H1 (cell line): ENCODE measurements around the gene LTBP1. TPM values are rescaled to one million over a fixed set of nuclear protein-coding genes. Genes with fewer than 3 reads are reported as not detected.

ENCODE experiments used
- CTCF ChIA-PET: fragments of 300-600 bp; sonication (Branson Sonifier 250); formaldehyde crosslinking; loops from one replicate; lab custom pipeline; 2021; ENCODE audit not compliant: partially characterized antibody; lab: Charles Lee
- POLR2A ChIA-PET: fragments of 300-600 bp; sonication (Branson Sonifier 250); formaldehyde crosslinking; loops from one replicate; lab custom pipeline; 2021; ENCODE audit warnings: inconsistent platforms; ENCODE audit not compliant: partially characterized antibody; lab: Charles Lee
- DNase-seq, 2 experiments: peaks; one replicate each; pipeline versions ENCODE4 v3.0.0 to v3.0.0-alpha.2; 2010 to 2022; ENCODE audit warnings: low spot score in 2 of 2, low read depth in 1 of 2, mixed read lengths in 1 of 2
- FAIRE-seq: peaks from 2 replicates; lab custom pipeline; 2011; peaks lifted over from hg19 to GRCh38; lab: Jason Lieb, UNC
- H2AFZ ChIP-seq: 2 replicates; pipeline ENCODE4 v1.8.1; 2012; ENCODE audit warnings: low read length, inconsistent platforms
- H2AK5ac ChIP-seq: 2 replicates; pipeline ENCODE4 v1.6.1; 2013; ENCODE audit warnings: low read depth, low read length
- H2BK120ac ChIP-seq: replicated peaks from 2 replicates; pipeline ENCODE3; 2013; ENCODE audit warnings: low read depth, low read length, inconsistent platforms
- H2BK12ac ChIP-seq: 2 replicates; pipeline ENCODE4 v1.6.1; 2013; ENCODE audit warnings: low read depth, low read length
- H2BK15ac ChIP-seq: 2 replicates; pipeline ENCODE4 v1.6.1; 2013; ENCODE audit warnings: low read length
- H2BK20ac ChIP-seq: 2 replicates; pipeline ENCODE4 v1.6.1; 2013; ENCODE audit warnings: low read length
- H2BK5ac ChIP-seq: 2 replicates; pipeline ENCODE4 v1.6.1; 2013; ENCODE audit warnings: low read depth, low read length
- H3K14ac ChIP-seq: 2 replicates; pipeline ENCODE4 v1.6.1; 2013; ENCODE audit warnings: inconsistent platforms; ENCODE audit not compliant: insufficient read length
- H3K18ac ChIP-seq: 2 replicates; pipeline ENCODE4 v1.6.1; 2013; ENCODE audit warnings: low read length; ENCODE audit errors: extremely low read depth
- H3K23ac ChIP-seq: 2 replicates; pipeline ENCODE4 v1.6.1; 2013; ENCODE audit warnings: inconsistent platforms; ENCODE audit not compliant: insufficient read length
- H3K23me2 ChIP-seq: 2 replicates; pipeline ENCODE4 v1.6.1; 2013; ENCODE audit warnings: low read depth, low read length
- H3K27ac ChIP-seq: 2 replicates; pipeline ENCODE4 v1.6.1; 2011; ENCODE audit warnings: low read depth, low read length, inconsistent platforms
- H3K27me3 ChIP-seq, 4 experiments: replicated peaks in 1 of 4; 1 replicate in 1 of 4; 2 replicates in 3 of 4; pipeline versions ENCODE4 v1.6.1 to v1.8.1; 2011 to 2013; ENCODE audit warnings: low read length in 3 of 4, mild to moderate bottlenecking in 3 of 4, inconsistent platforms in 2 of 4, mixed read lengths in 2 of 4, moderate library complexity in 1 of 4; ENCODE audit not compliant: control insufficient read depth in 3 of 4, insufficient read depth in 3 of 4; ENCODE audit errors: extremely low read depth in 1 of 4
- H3K36me3 ChIP-seq, 4 experiments: 2 replicates each; pipeline versions ENCODE4 v1.6.1 to v1.8.1; 2011 to 2013; ENCODE audit warnings: mild to moderate bottlenecking in 4 of 4, low read length in 3 of 4, moderate library complexity in 2 of 4, control low read depth in 1 of 4, inconsistent platforms in 1 of 4; ENCODE audit not compliant: insufficient read depth in 4 of 4, control insufficient read depth in 2 of 4
- H3K4ac ChIP-seq: replicated peaks from 2 replicates; pipeline ENCODE3; 2013; ENCODE audit warnings: low read length, low read depth, mixed read lengths, inconsistent platforms; ENCODE audit not compliant: insufficient read length
- H3K4me1 ChIP-seq, 4 experiments: replicated peaks in 1 of 4; 1 replicate in 1 of 4; 2 replicates in 3 of 4; pipeline versions ENCODE4 v1.6.1 to v1.8.1; 2011 to 2013; ENCODE audit warnings: low read length in 3 of 4, inconsistent platforms in 2 of 4, mixed read lengths in 1 of 4; ENCODE audit not compliant: insufficient read depth in 4 of 4, control insufficient read depth in 3 of 4
- H3K4me2 ChIP-seq, 2 experiments: 2 replicates each; pipeline versions ENCODE4 v1.6.1 to v1.8.1; 2011 to 2013; ENCODE audit warnings: low read depth in 2 of 2, low read length in 2 of 2, control low read depth in 1 of 2, inconsistent platforms in 1 of 2, mild to moderate bottlenecking in 1 of 2; ENCODE audit not compliant: insufficient read depth in 1 of 2
- H3K4me3 ChIP-seq, 4 experiments: fragments of 200-600, 300-600 bp in 1 of 4; sonication (generic), shearing (Covaris generic), sonication (Bioruptor Twin) in 1 of 4; 2 replicates each; pipeline versions ENCODE4 v1.5.1 to v1.8.1; 2011 to 2016; ENCODE audit warnings: low read length in 4 of 4, low read depth in 3 of 4, control low read depth in 2 of 4, inconsistent platforms in 2 of 4, mild to moderate bottlenecking in 2 of 4, mixed read lengths in 1 of 4, moderate library complexity in 1 of 4; ENCODE audit not compliant: insufficient read depth in 2 of 4; ENCODE audit errors: extremely low read depth in 1 of 4
- H3K56ac ChIP-seq: replicated peaks from 2 replicates; pipeline ENCODE3; 2013; ENCODE audit warnings: low read depth, mild to moderate bottlenecking, mixed read lengths, low read length, inconsistent platforms; ENCODE audit not compliant: insufficient read length
- H3K79me1 ChIP-seq: 2 replicates; pipeline ENCODE4 v1.6.1; 2013; ENCODE audit warnings: low read depth, low read length, control low read depth
- H3K79me2 ChIP-seq, 2 experiments: 2 replicates each; pipeline versions ENCODE4 v1.6.1 to v1.8.1; 2012 to 2013; ENCODE audit warnings: low read length in 2 of 2, mild to moderate bottlenecking in 2 of 2, inconsistent platforms in 1 of 2; ENCODE audit not compliant: insufficient read depth in 2 of 2, control insufficient read depth in 1 of 2
- H3K9ac ChIP-seq, 4 experiments: replicated peaks in 1 of 4; 1 replicate in 1 of 4; 2 replicates in 3 of 4; pipeline versions ENCODE4 v1.6.1 to v1.8.1; 2011 to 2013; ENCODE audit warnings: low read depth in 3 of 4, low read length in 3 of 4, control low read depth in 2 of 4, mild to moderate bottlenecking in 2 of 4, moderate library complexity in 2 of 4, inconsistent platforms in 1 of 4; ENCODE audit errors: extremely low read depth in 1 of 4
- H3K9me3 ChIP-seq, 2 experiments: 2 replicates each; pipeline versions ENCODE4 v1.6.1 to v1.8.1; 2012 to 2013; ENCODE audit warnings: mild to moderate bottlenecking in 2 of 2, moderate library complexity in 2 of 2, control low read depth in 1 of 2, inconsistent platforms in 1 of 2, low read depth in 1 of 2, low read length in 1 of 2, mixed read lengths in 1 of 2; ENCODE audit not compliant: insufficient read depth in 2 of 2
- H4K20me1 ChIP-seq, 2 experiments: replicated peaks in 1 of 2; 2 replicates each; pipeline versions ENCODE3 to v1.8.1; 2011 to 2013; ENCODE audit warnings: inconsistent platforms in 2 of 2, low read length in 2 of 2, mild to moderate bottlenecking in 1 of 2; ENCODE audit not compliant: insufficient read depth in 2 of 2, control insufficient read depth in 1 of 2
- H4K5ac ChIP-seq: 2 replicates; pipeline ENCODE4 v1.6.1; 2013; ENCODE audit warnings: low read length, low read depth, mixed read lengths, inconsistent platforms; ENCODE audit not compliant: insufficient read length
- H4K8ac ChIP-seq: 2 replicates; pipeline ENCODE4 v1.8.0; 2013; ENCODE audit warnings: mild to moderate bottlenecking, moderate library complexity, low read length, inconsistent platforms; ENCODE audit not compliant: insufficient read depth; ENCODE audit errors: extremely low read depth
- H4K91ac ChIP-seq: replicated peaks from 2 replicates; pipeline ENCODE3; 2013; ENCODE audit warnings: low read length, mixed read lengths, inconsistent platforms; ENCODE audit not compliant: insufficient read length
- BACH1 ChIP-seq: IDR thresholded peaks from 2 replicates; pipeline ENCODE4 v1.6.1; 2012; ENCODE audit warnings: low read length, improper control_type of control experiment
- CREB1 ChIP-seq: IDR thresholded peaks from 2 replicates; pipeline ENCODE4 v1.6.1; 2012; ENCODE audit warnings: inconsistent platforms
- CTCF ChIP-seq, 3 experiments: IDR thresholded peaks; 1 replicate in 2 of 3; 2 replicates in 1 of 3; pipeline versions ENCODE4 v1.5.1 to v1.6.1; 2011; ENCODE audit warnings: low read length in 3 of 3, mild to moderate bottlenecking in 3 of 3, inconsistent platforms in 2 of 3, low read depth in 1 of 3, moderate library complexity in 1 of 3; ENCODE audit not compliant: insufficient read depth in 1 of 3; ENCODE audit errors: control extremely low read depth in 1 of 3
- EP300 ChIP-seq, 2 experiments: IDR thresholded peaks; 1 replicate in 1 of 2; 2 replicates in 1 of 2; pipeline ENCODE4 v1.6.1; 2011 to 2012; ENCODE audit warnings: low read depth in 2 of 2, low read length in 2 of 2, mild to moderate bottlenecking in 2 of 2, borderline replicate concordance in 1 of 2, inconsistent platforms in 1 of 2, moderate library complexity in 1 of 2
- GTF2F1 ChIP-seq: IDR thresholded peaks from 2 replicates; pipeline ENCODE4 v1.6.1; 2012; ENCODE audit warnings: low read depth, low read length, improper control_type of control experiment, borderline replicate concordance
- JUN ChIP-seq: IDR thresholded peaks from 2 replicates; pipeline ENCODE4 v1.6.1; 2011; ENCODE audit warnings: low read depth, mild to moderate bottlenecking, improper control_type of control experiment, low read length
- MAX ChIP-seq: IDR thresholded peaks from 2 replicates; pipeline ENCODE4 v1.6.1; 2012; ENCODE audit warnings: inconsistent platforms
- NRF1 ChIP-seq: IDR thresholded peaks from 2 replicates; pipeline ENCODE4 v1.6.1; 2011; ENCODE audit warnings: mild to moderate bottlenecking, low read depth, low read length, improper control_type of control experiment
- PHF8 ChIP-seq: fragments of 200-600 bp; sonication (generic); conservative IDR thresholded peaks from 2 replicates; pipeline ENCODE4 v1.7.1; 2012; ENCODE audit warnings: low read depth, mild to moderate bottlenecking, inconsistent platforms, low read length, moderate library complexity
- RBBP5 ChIP-seq: IDR thresholded peaks from 2 replicates; pipeline ENCODE4 v1.7.1; 2012; ENCODE audit warnings: low read depth, mild to moderate bottlenecking, inconsistent platforms, low read length, moderate library complexity, borderline replicate concordance
- SIRT6 ChIP-seq: IDR thresholded peaks from one replicate; pipeline ENCODE4 v1.7.1; 2012; ENCODE audit warnings: low read length, inconsistent platforms
- YY1 ChIP-seq: IDR thresholded peaks from 2 replicates; pipeline ENCODE4 v1.6.1; 2011; ENCODE audit warnings: low read depth, mild to moderate bottlenecking, low read length
- WGBS, 2 experiments: shearing (Covaris generic) in 1 of 2; methylation state at CpG; one replicate each; pipeline versions ENCODE4 v1.1.6 to v1.1.7; 2013 to 2015; ENCODE audit warnings: low lambda C conversion rate in 2 of 2, mixed read lengths in 2 of 2, inconsistent platforms in 1 of 2, low coverage in 1 of 2, missing lambda C conversion rate in 1 of 2; ENCODE audit not compliant: insufficient replicate concordance in 2 of 2, insufficient coverage in 1 of 2, insufficient read length in 1 of 2; ENCODE audit errors: extremely low coverage in 1 of 2, missing lambda C conversion rate in 1 of 2; 5-methylcytosine and 5-hydroxymethylcytosine counted together
- polyA plus RNA-seq, 7 experiments: library from polyadenylated mRNA; depleted of rRNA in 3 of 7; stranded (reverse) in 5 of 7; unstranded in 2 of 7; fragments of >200 nt in 5 of 7; fragments of 200-250 nt in 2 of 7; gene quantifications; 1 replicate in 5 of 7; 2 replicates in 1 of 7; 4 replicates in 1 of 7; pipeline versions ENCODE4 v1.2.1 to v1.2.3, GENCODE V29; 2011 to 2013; ENCODE audit warnings: missing spikeins in 2 of 7, mixed read lengths in 2 of 7
- total RNA-seq: library from RNA; stranded (reverse); fragmentation: NEBNext Ultra II Directional; extraction: Animal tissue kit (Norgen Biotek cat#: 25700); gene quantifications from 2 replicates; pipeline ENCODE4 v1.2.1, GENCODE V29; 2021

Gene LTBP1
- total and polyA plus RNA-seq, 2 of the 8 experiments (the other 6 are each of a cell fraction or from before 2014, with no cell fraction given) = 15.4 to 24.7 TPM

- no peak overlapping the region for H3K18ac ChIP-seq
- H2BK5ac ChIP-seq = no peak overlapping the region
- no peak overlapping the region for H2BK20ac ChIP-seq
- CTCF ChIA-PET = interaction anchor here (2.9 kb wide), 1 partner anchor 26 kb away, joined by 8 read pairs; no protein-coding TSS in a partner anchor
- no peak overlapping the region for H3K23ac ChIP-seq
- no peaks in the 10 kb centered on the region for H3K79me1 ChIP-seq
- no peak for FAIRE-seq
- POLR2A ChIA-PET = no interaction called here
- H4K20me1 ChIP-seq = no peaks in the 10 kb centered on the region
- no peak overlapping the region for H3K4ac ChIP-seq
- no peak overlapping the region for H2AK5ac ChIP-seq
- H3K56ac ChIP-seq = no peak overlapping the region
- WGBS, 2 experiments = 91% methylated on average over 2 of the region's 2 CpGs; no CpG with 5 or more reads in 1 of the 2 experiments
- no peak overlapping the region for H2AFZ ChIP-seq
- H3K9me3 ChIP-seq = no peaks in the 10 kb centered on the region
- no peak overlapping the region for H3K4me2 ChIP-seq
- no peak overlapping the region for H3K27ac ChIP-seq
- no peak overlapping the region for H2BK12ac ChIP-seq
- H2BK120ac ChIP-seq = no peak overlapping the region
- no peaks in the 10 kb centered on the region for H3K36me3 ChIP-seq
- H2BK15ac ChIP-seq = no peak overlapping the region
- no peak overlapping the region for H4K5ac ChIP-seq
- H3K14ac ChIP-seq = no peak overlapping the region
- H3K4me1 ChIP-seq = peaks cover 0 to 3% (median 1%) of the 10 kb centered on the region in 4 experiments; a peak in 4 of 7 replicates
- no peak overlapping the region for H3K4me3 ChIP-seq
- H3K23me2 ChIP-seq = no peaks in the 10 kb centered on the region
- no peak overlapping the region for H3K9ac ChIP-seq
- no peak overlapping the region for H4K8ac ChIP-seq
- no peaks in the 10 kb centered on the region for H3K79me2 ChIP-seq
- H4K91ac ChIP-seq = no peak overlapping the region
- no peak for DNase-seq
- no peaks in the 10 kb centered on the region for H3K27me3 ChIP-seq
- no peak for TF ChIP-seq GTF2F1
- no peak for TF ChIP-seq BACH1
- TF ChIP-seq MAX = no peak
- no peak for TF ChIP-seq CTCF (IDR thresholded peaks at IDR 0.05; ENCODE audit: control extremely low read depth in 1 of 3, insufficient read depth in 1 of 3, low read depth in 1 of 3, low read length in 3 of 3)
- no peak for TF ChIP-seq SIRT6
- TF ChIP-seq NRF1 = no peak
- no peak for TF ChIP-seq PHF8
- TF ChIP-seq RBBP5 = no peak
- TF ChIP-seq CREB1 = no peak
- TF ChIP-seq YY1 = no peak
- TF ChIP-seq JUN = no peak
- TF ChIP-seq EP300 (IDR thresholded peaks at IDR 0.05; ENCODE audit: borderline replicate concordance in 1 of 2, low read depth in 2 of 2, low read length in 2 of 2) = no peak
Observed at GRCh38 chr2:33421820-33422219, 475.1 kb downstream of the LTBP1 start.
